Embryonic facial prominence (tissue), 1 donor: ENCODE results near the gene KLHL14.

ENCODE experiments used
- DNase-seq: peaks from one replicate; pipeline ENCODE4 v3.0.0-alpha.2; 2016; ENCODE audit errors: extremely low spot score

KLHL14 gene

GRCh38 chr18:32770666-32771168 lies 2.1 kb downstream of the KLHL14 start:
- DNase-seq, result no peak

- no peak for DNase-seq
Measured at GRCh38 chr18:32770054-32770665, 2.7 kb downstream of the KLHL14 start.

- no peak for DNase-seq
Measured at GRCh38 chr18:32769586-32770053, 3.2 kb downstream of the KLHL14 start.

- no peak for DNase-seq
Measured at GRCh38 chr18:32769071-32769585, 3.7 kb downstream of the KLHL14 start.

GRCh38 chr18:32767400-32767799 lies 5.4 kb downstream of the KLHL14 start:
- DNase-seq, result no peak

GRCh38 chr18:32764611-32765244 lies 8.1 kb downstream of the KLHL14 start:
- no peak for DNase-seq

GRCh38 chr18:32763293-32763692 lies 9.5 kb downstream of the KLHL14 start:
- DNase-seq, result no peak

GRCh38 chr18:32761231-32761630 lies 11.6 kb downstream of the KLHL14 start:
- DNase-seq, result no peak

GRCh38 chr18:32760391-32760790 lies 12.4 kb downstream of the KLHL14 start:
- no peak for DNase-seq

GRCh38 chr18:32759611-32760167 lies 13.1 kb downstream of the KLHL14 start:
- DNase-seq, result no peak

GRCh38 chr18:32754508-32755263 lies 18.1 kb downstream of the KLHL14 start:
- DNase-seq, result no peak

GRCh38 chr18:32753656-32754260 lies 19.1 kb downstream of the KLHL14 start:
- no peak for DNase-seq

GRCh38 chr18:32750328-32750727 lies 22.5 kb downstream of the KLHL14 start:
- no peak for DNase-seq

- no peak for DNase-seq
Measured at GRCh38 chr18:32749809-32750208, 23.0 kb downstream of the KLHL14 start.

- no peak for DNase-seq
Measured at GRCh38 chr18:32742579-32742978, 30.2 kb downstream of the KLHL14 start.

- DNase-seq, result no peak
Measured at GRCh38 chr18:32735781-32736180, 37.0 kb downstream of the KLHL14 start.

- no peak for DNase-seq
Measured at GRCh38 chr18:32734442-32734841, 38.4 kb downstream of the KLHL14 start.

- DNase-seq, result no peak
Measured at GRCh38 chr18:32732165-32732564, 40.7 kb downstream of the KLHL14 start.

- DNase-seq, result no peak
Measured at GRCh38 chr18:32730620-32731091, 42.2 kb downstream of the KLHL14 start.

GRCh38 chr18:32730068-32730467 lies 42.8 kb downstream of the KLHL14 start:
- no peak for DNase-seq

GRCh38 chr18:32724071-32724749 lies 48.6 kb downstream of the KLHL14 start:
- DNase-seq, result no peak
